Neuron (in vitro differentiated cells): ENCODE results near the gene C10orf90.
"Not testable (repeated sequence)": the region's sequence is repeated elsewhere in the genome, so short reads cannot be mapped to it uniquely, and the experiment has no call there.

ENCODE experiments used
- H2AFZ ChIP-seq: one replicate; pipeline ENCODE4 v1.6.1; 2013; ENCODE audit warnings: low read depth, mild to moderate bottlenecking, inconsistent platforms, low read length, moderate library complexity
- H3K27me3 ChIP-seq: one replicate; pipeline ENCODE4 v1.6.1; 2013; ENCODE audit warnings: low read length; ENCODE audit not compliant: insufficient read depth
- H3K36me3 ChIP-seq: one replicate; pipeline ENCODE4 v1.6.1; 2013; ENCODE audit warnings: low read length; ENCODE audit not compliant: insufficient read depth
- H3K4me1 ChIP-seq: one replicate; pipeline ENCODE4 v1.6.1; 2013; ENCODE audit warnings: low read length; ENCODE audit not compliant: insufficient read depth
- H3K4me3 ChIP-seq: 2 replicates; pipeline ENCODE4 v1.5.1; 2013; ENCODE audit warnings: mild to moderate bottlenecking, low read length, moderate library complexity
- H3K9me3 ChIP-seq: one replicate; pipeline ENCODE4 v1.6.1; 2013; ENCODE audit warnings: low read length

Gene C10orf90

GRCh38 chr10:126561921-126562680 lies 108.4 kb downstream of the C10orf90 start:
- Histone ChIP-seq H2AFZ (peak overlapping the region; percentile 46), H3K36me3 (no peaks in the 10 kb centered on the region), H3K9me3 (no peaks in the 10 kb centered on the region), H3K4me1 (peaks cover 9% of the 10 kb centered on the region), H3K27me3 (no peaks in the 10 kb centered on the region), H3K4me3 (peak overlapping the region; percentile 18)

- Histone ChIP-seq H2AFZ (peak overlapping the region; percentile 46), H3K36me3 (no peaks in the 10 kb centered on the region), H3K27me3 (no peaks in the 10 kb centered on the region), H3K9me3 (no peaks in the 10 kb centered on the region), H3K4me1 (peaks cover 9% of the 10 kb centered on the region), H3K4me3 (peak overlapping the region; percentile 18)
These were observed 109.1 kb downstream of the C10orf90 start for GRCh38 chr10:126561294-126561920.

- Histone ChIP-seq H3K27me3 (no peaks in the 10 kb centered on the region), H2AFZ (no peak overlapping the region), H3K9me3 (no peaks in the 10 kb centered on the region), H3K4me3 (no peak overlapping the region), H3K36me3 (no peaks in the 10 kb centered on the region), H3K4me1 (peaks cover 9% of the 10 kb centered on the region)
These were observed 111.6 kb downstream of the C10orf90 start for GRCh38 chr10:126558881-126559280.

GRCh38 chr10:126551202-126551601 lies 119.3 kb downstream of the C10orf90 start:
- Histone ChIP-seq H3K4me1 (no peaks in the 10 kb centered on the region), H2AFZ (no peak overlapping the region), H3K9me3 (no peaks in the 10 kb centered on the region), H3K27me3 (no peaks in the 10 kb centered on the region), H3K4me3 (no peak overlapping the region), H3K36me3 (no peaks in the 10 kb centered on the region)

GRCh38 chr10:126550586-126550985 lies 119.9 kb downstream of the C10orf90 start:
- not testable (repeated sequence) for H3K27me3 ChIP-seq, H3K9me3 ChIP-seq, H3K36me3 ChIP-seq, H3K4me3 ChIP-seq, H2AFZ ChIP-seq, H3K4me1 ChIP-seq

GRCh38 chr10:126549344-126549743 lies 121.1 kb downstream of the C10orf90 start:
- Histone ChIP-seq H3K36me3 (no peaks in the 10 kb centered on the region), H3K27me3 (no peaks in the 10 kb centered on the region), H3K4me3 (no peak overlapping the region), H3K4me1 (no peaks in the 10 kb centered on the region), H2AFZ (no peak overlapping the region), H3K9me3 (no peaks in the 10 kb centered on the region)

GRCh38 chr10:126544565-126544964 lies 125.9 kb downstream of the C10orf90 start:
- Histone ChIP-seq H3K9me3 (no peaks in the 10 kb centered on the region), H3K4me3 (no peak overlapping the region), H3K36me3 (no peaks in the 10 kb centered on the region), H3K27me3 (no peaks in the 10 kb centered on the region), H3K4me1 (no peaks in the 10 kb centered on the region), H2AFZ (no peak overlapping the region)

GRCh38 chr10:126538439-126539135 lies 131.9 kb downstream of the C10orf90 start:
- Histone ChIP-seq H3K36me3 (no peaks in the 10 kb centered on the region), H3K27me3 (peaks cover 2% of the 10 kb centered on the region), H3K4me1 (no peaks in the 10 kb centered on the region)

GRCh38 chr10:126536656-126537055 lies 133.8 kb downstream of the C10orf90 start:
- Histone ChIP-seq H3K4me3 (no peak overlapping the region), H3K9me3 (no peaks in the 10 kb centered on the region), H3K4me1 (no peaks in the 10 kb centered on the region), H2AFZ (no peak overlapping the region), H3K36me3 (no peaks in the 10 kb centered on the region), H3K27me3 (peaks cover 2% of the 10 kb centered on the region)

More at GRCh38 chr10:126538439-126539135, 131.9 kb downstream of the C10orf90 start:
- Histone ChIP-seq H2AFZ (no peak overlapping the region), H3K9me3 (no peaks in the 10 kb centered on the region), H3K4me3 (no peak overlapping the region)

- no peak overlapping the region for H2AFZ ChIP-seq
- H3K4me1 ChIP-seq, result no peaks in the 10 kb centered on the region
- no peaks in the 10 kb centered on the region for H3K9me3 ChIP-seq
- H3K27me3 ChIP-seq, result peaks cover 2% of the 10 kb centered on the region
- no peak overlapping the region for H3K4me3 ChIP-seq
- H3K36me3 ChIP-seq, result no peaks in the 10 kb centered on the region
These were observed 134.3 kb downstream of the C10orf90 start for GRCh38 chr10:126536148-126536547.

- H3K4me3 ChIP-seq, result no peak overlapping the region
- peaks cover under 1% of the 10 kb centered on the region for H3K27me3 ChIP-seq
- no peaks in the 10 kb centered on the region for H3K36me3 ChIP-seq
- no peaks in the 10 kb centered on the region for H3K4me1 ChIP-seq
- no peaks in the 10 kb centered on the region for H3K9me3 ChIP-seq
- no peak overlapping the region for H2AFZ ChIP-seq
These were observed 136.8 kb downstream of the C10orf90 start for GRCh38 chr10:126533644-126534043.

GRCh38 chr10:126528315-126528835 lies 142.1 kb downstream of the C10orf90 start:
- no peaks in the 10 kb centered on the region for H3K36me3 ChIP-seq
- no peaks in the 10 kb centered on the region for H3K27me3 ChIP-seq
- no peak overlapping the region for H2AFZ ChIP-seq
- no peaks in the 10 kb centered on the region for H3K9me3 ChIP-seq
- no peaks in the 10 kb centered on the region for H3K4me1 ChIP-seq
- no peak overlapping the region for H3K4me3 ChIP-seq
